BLaER1 treated with 17β-estradiol and CSF1 and Interleukin-3, amounts not matched to agents 10 nM and 100 nM (cell line): ENCODE data around the gene PCDH9.

Source experiments
- H3K27ac ChIP-seq, 11 experiments: shearing (Covaris generic); formaldehyde crosslinking; 2 replicates each; pipeline ENCODE4 v1.8.1; 2022
- H3K27me3 ChIP-seq, 11 experiments: shearing (Covaris generic); formaldehyde crosslinking; 2 replicates each; pipeline ENCODE4 v1.8.1; 2022
- H3K36me3 ChIP-seq, 11 experiments: shearing (Covaris generic); formaldehyde crosslinking; 2 replicates each; pipeline ENCODE4 v1.8.1; 2022
- H3K4me1 ChIP-seq, 10 experiments: shearing (Covaris generic); formaldehyde crosslinking; 2 replicates each; pipeline ENCODE4 v1.8.1; 2022
- H3K4me2 ChIP-seq, 11 experiments: shearing (Covaris generic); formaldehyde crosslinking; 2 replicates each; pipeline ENCODE4 v1.8.1; 2022
- H3K4me3 ChIP-seq, 10 experiments: shearing (Covaris generic); formaldehyde crosslinking; 2 replicates each; pipeline ENCODE4 v1.8.1; 2022
- H3K9ac ChIP-seq, 11 experiments: shearing (Covaris generic); formaldehyde crosslinking; 2 replicates each; pipeline ENCODE4 v1.8.1; 2022
- H3K9me3 ChIP-seq, 11 experiments: shearing (Covaris generic); formaldehyde crosslinking; replicated peaks in 1 of 11; 2 replicates each; pipeline ENCODE4 v1.8.1; 2022
- H4K20me1 ChIP-seq, 11 experiments: shearing (Covaris generic); formaldehyde crosslinking; 2 replicates each; pipeline ENCODE4 v1.8.1; 2022
- Cebpa-rat ChIP-seq, 11 experiments: shearing (Covaris generic); IDR thresholded peaks; 2 replicates each; pipeline ENCODE4 v1.8.1; 2022

The PCDH9 gene

DNA sequence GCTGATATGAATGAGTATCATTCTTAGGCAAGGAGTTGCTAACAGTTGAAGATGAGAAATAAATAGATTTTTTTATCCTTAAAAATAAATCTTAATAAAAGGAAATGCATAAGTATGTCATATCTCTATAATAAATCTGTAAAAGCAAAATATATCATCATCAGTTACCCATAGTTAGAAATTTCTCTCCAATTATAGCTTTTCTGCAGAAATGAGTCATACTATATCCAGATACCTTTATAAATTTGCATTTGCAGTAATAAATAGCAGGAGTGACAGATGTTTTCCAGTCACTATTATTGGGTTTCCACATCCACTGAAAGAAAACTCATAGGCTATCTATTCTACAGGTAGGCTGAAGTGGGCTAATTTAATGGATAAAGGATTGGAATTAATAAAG is 829.8 kb downstream of the PCDH9 start:
- Histone ChIP-seq H3K4me2 (no peak overlapping the region), H3K36me3 (no peaks in the 10 kb centered on the region), H4K20me1 (no peaks in the 10 kb centered on the region), H3K27ac (no peak overlapping the region), H3K4me3 (no peak overlapping the region), H3K9me3 (no peaks in the 10 kb centered on the region), H3K9ac (no peak overlapping the region), H3K4me1 (no peaks in the 10 kb centered on the region), H3K27me3 (no peaks in the 10 kb centered on the region)
- no peak for TF ChIP-seq Cebpa-rat (IDR thresholded peaks at IDR 0.05)

DNA sequence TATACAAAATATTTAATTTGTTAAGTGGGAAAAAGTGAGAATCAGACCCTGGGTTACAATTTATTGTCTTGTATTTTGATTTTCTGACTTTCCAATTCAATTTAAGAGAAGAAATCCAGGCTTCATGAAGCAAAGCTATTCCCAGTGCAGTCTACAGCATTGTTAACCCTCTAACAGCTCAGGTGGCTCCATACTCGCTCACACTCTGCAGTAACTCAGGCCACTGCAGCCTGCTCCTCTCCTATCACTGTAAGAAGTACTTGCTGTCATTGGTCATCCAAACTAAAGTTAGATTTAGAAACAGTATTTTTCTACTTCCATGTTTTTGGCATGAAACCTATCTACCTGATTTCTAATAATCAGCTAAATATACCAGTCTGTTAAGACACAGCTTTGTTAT is 830.3 kb downstream of the PCDH9 start:
- no peaks in the 10 kb centered on the region for H3K36me3 ChIP-seq
- no peaks in the 10 kb centered on the region for H3K9me3 ChIP-seq
- no peak overlapping the region for H3K4me2 ChIP-seq
- H3K4me1 ChIP-seq, result no peaks in the 10 kb centered on the region
- no peak for TF ChIP-seq Cebpa-rat (IDR thresholded peaks at IDR 0.05)
- H3K27ac ChIP-seq, result no peak overlapping the region
- no peaks in the 10 kb centered on the region for H3K27me3 ChIP-seq
- no peak overlapping the region for H3K9ac ChIP-seq
- no peak overlapping the region for H3K4me3 ChIP-seq
- no peaks in the 10 kb centered on the region for H4K20me1 ChIP-seq

GRCh38 chr13:66397133-66397532 is 833.0 kb downstream of the PCDH9 start:
- Histone ChIP-seq H3K4me2 (no peak overlapping the region), H3K4me3 (no peak overlapping the region), H3K36me3 (no peaks in the 10 kb centered on the region), H3K9ac (no peak overlapping the region), H4K20me1 (no peaks in the 10 kb centered on the region), H3K4me1 (no peaks in the 10 kb centered on the region), H3K9me3 (no peaks in the 10 kb centered on the region), H3K27ac (no peak overlapping the region), H3K27me3 (no peaks in the 10 kb centered on the region)
- no peak for TF ChIP-seq Cebpa-rat (IDR thresholded peaks at IDR 0.05)

GRCh38 chr13:66391322-66391721 is 838.8 kb downstream of the PCDH9 start:
- no peak overlapping the region for H3K4me2 ChIP-seq
- no peaks in the 10 kb centered on the region for H3K36me3 ChIP-seq
- no peak for TF ChIP-seq Cebpa-rat (IDR thresholded peaks at IDR 0.05)
- H4K20me1 ChIP-seq, result no peaks in the 10 kb centered on the region
- H3K9ac ChIP-seq, result no peak overlapping the region
- H3K4me3 ChIP-seq, result no peak overlapping the region
- H3K27me3 ChIP-seq, result no peaks in the 10 kb centered on the region
- no peaks in the 10 kb centered on the region for H3K4me1 ChIP-seq
- no peak overlapping the region for H3K27ac ChIP-seq
- H3K9me3 ChIP-seq, result no peaks in the 10 kb centered on the region

GRCh38 chr13:66378894-66379293 is 851.2 kb downstream of the PCDH9 start:
- Histone ChIP-seq H3K27ac (no peak overlapping the region), H3K36me3 (no peaks in the 10 kb centered on the region), H3K4me1 (no peaks in the 10 kb centered on the region), H3K4me3 (no peak overlapping the region), H3K4me2 (no peak overlapping the region), H4K20me1 (no peaks in the 10 kb centered on the region), H3K27me3 (no peaks in the 10 kb centered on the region), H3K9ac (no peak overlapping the region), H3K9me3 (no peaks in the 10 kb centered on the region)
- TF ChIP-seq Cebpa-rat (IDR thresholded peaks at IDR 0.05), result no peak

DNA sequence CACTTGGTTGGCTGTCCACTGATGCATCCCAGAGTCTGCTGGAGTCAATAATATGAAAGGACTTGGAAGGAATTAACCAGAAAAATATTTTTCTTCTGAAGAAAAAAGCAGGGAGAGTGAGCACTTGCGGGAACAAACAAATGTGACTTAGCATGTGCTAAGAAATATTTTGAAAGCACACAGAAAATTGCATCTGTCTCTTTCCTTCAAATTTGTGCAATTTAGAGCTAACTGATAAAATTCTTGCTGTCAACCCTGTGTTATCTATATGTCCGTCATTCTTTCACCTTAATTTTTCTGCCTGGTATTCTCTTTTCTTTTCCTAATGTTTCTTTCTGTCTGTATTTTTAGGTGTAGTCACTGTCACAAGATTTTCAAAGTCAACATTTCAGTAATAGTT is 852.6 kb downstream of the PCDH9 start:
- no peaks in the 10 kb centered on the region for H3K9me3 ChIP-seq
- no peaks in the 10 kb centered on the region for H3K27me3 ChIP-seq
- H3K4me2 ChIP-seq, result no peak overlapping the region
- H3K9ac ChIP-seq, result no peak overlapping the region
- H3K36me3 ChIP-seq, result no peaks in the 10 kb centered on the region
- no peaks in the 10 kb centered on the region for H4K20me1 ChIP-seq
- no peak overlapping the region for H3K27ac ChIP-seq
- no peak overlapping the region for H3K4me3 ChIP-seq
- TF ChIP-seq Cebpa-rat (IDR thresholded peaks at IDR 0.05), result no peak
- no peaks in the 10 kb centered on the region for H3K4me1 ChIP-seq

DNA sequence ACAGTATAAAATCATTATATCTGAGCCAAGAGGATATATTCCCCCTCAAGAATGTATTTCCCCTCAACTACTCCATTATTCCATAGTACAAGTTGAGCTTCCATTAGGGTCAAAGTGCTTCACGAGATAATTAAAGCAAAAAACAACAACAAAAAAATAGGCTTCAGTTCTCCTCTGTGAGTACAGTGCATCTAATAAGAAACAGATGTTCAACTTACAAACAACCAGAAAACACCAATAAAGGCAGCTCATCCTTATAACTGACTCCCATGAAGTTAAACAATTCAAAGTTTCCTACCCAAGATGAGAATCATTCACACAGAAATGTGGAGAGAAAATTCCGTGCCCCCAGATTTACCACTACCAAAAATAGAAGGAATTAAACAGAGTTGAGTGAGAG is 854.4 kb downstream of the PCDH9 start:
- no peak overlapping the region for H3K27ac ChIP-seq

DNA sequence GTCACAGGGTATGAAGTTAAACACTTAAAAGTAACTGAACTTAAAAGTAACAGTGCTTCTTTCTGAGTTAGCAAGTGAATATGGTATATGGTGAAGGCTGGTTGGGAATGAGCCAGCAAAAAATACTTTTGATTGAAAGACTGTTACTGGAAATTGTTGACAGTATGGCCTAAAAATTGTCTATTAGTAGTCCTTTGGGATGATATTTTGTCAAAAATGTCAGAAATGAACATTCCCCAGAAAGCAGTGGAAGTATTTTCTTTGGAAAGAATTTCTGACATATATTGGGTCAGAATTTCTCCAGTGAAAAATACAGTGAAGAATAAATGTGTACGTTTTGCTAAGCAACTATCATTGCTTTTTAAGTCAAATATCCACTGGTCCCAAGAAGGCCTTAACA is 860.5 kb downstream of the PCDH9 start:
- Histone ChIP-seq H3K27ac (no peak overlapping the region), H3K4me1 (no peaks in the 10 kb centered on the region), H3K27me3 (no peaks in the 10 kb centered on the region), H3K4me2 (no peak overlapping the region), H3K9me3 (no peaks in the 10 kb centered on the region), H3K9ac (no peak overlapping the region), H3K36me3 (no peaks in the 10 kb centered on the region), H3K4me3 (no peak overlapping the region), H4K20me1 (no peaks in the 10 kb centered on the region)
- no peak for TF ChIP-seq Cebpa-rat (IDR thresholded peaks at IDR 0.05)

More for the DNA sequence above, 854.4 kb downstream of the PCDH9 start:
- Histone ChIP-seq H4K20me1 (no peaks in the 10 kb centered on the region), H3K4me2 (no peak overlapping the region), H3K9me3 (no peaks in the 10 kb centered on the region), H3K9ac (no peak overlapping the region), H3K4me3 (no peak overlapping the region), H3K4me1 (no peaks in the 10 kb centered on the region), H3K36me3 (no peaks in the 10 kb centered on the region), H3K27me3 (no peaks in the 10 kb centered on the region)
- TF ChIP-seq Cebpa-rat (IDR thresholded peaks at IDR 0.05), result no peak

GRCh38 chr13:66367356-66367755 is 862.8 kb downstream of the PCDH9 start:
- H3K27ac ChIP-seq, result no peak overlapping the region
- no peak overlapping the region for H3K4me2 ChIP-seq
- H3K27me3 ChIP-seq, result no peaks in the 10 kb centered on the region
- no peak for TF ChIP-seq Cebpa-rat (IDR thresholded peaks at IDR 0.05)
- H3K9ac ChIP-seq, result no peak overlapping the region
- H3K4me1 ChIP-seq, result no peaks in the 10 kb centered on the region
- H4K20me1 ChIP-seq, result no peaks in the 10 kb centered on the region
- H3K36me3 ChIP-seq, result no peaks in the 10 kb centered on the region
- no peaks in the 10 kb centered on the region for H3K9me3 ChIP-seq
- H3K4me3 ChIP-seq, result no peak overlapping the region

- TF ChIP-seq Cebpa-rat (IDR thresholded peaks at IDR 0.05), result no peak
- no peaks in the 10 kb centered on the region for H3K9me3 ChIP-seq
- H3K4me2 ChIP-seq, result no peak overlapping the region
Measured at GRCh38 chr13:66365101-66365500, 865.0 kb downstream of the PCDH9 start.

DNA sequence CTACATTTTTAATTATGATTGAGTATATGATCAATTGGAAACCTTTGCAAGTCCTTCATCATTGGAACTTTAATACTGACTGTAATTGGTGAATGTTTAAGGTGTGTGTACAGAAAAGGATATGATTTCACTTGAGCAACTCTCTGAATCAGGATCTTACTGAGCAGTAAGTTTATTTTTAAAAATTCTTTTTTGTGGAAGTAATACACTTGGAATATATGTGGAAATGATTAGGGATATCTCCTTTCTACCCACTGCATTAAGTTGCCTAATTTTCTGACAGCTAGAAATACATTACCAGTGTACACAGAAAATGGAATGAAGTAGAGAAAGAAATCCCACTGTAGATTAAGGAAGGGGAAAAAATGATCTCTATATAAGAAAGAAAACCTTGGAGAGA is 865.8 kb downstream of the PCDH9 start:
- H3K36me3 ChIP-seq, result no peaks in the 10 kb centered on the region
- no peaks in the 10 kb centered on the region for H3K4me1 ChIP-seq
- no peaks in the 10 kb centered on the region for H3K27me3 ChIP-seq
- H3K27ac ChIP-seq, result no peak overlapping the region
- no peak overlapping the region for H3K4me2 ChIP-seq
- no peak overlapping the region for H3K4me3 ChIP-seq
- no peaks in the 10 kb centered on the region for H4K20me1 ChIP-seq
- TF ChIP-seq Cebpa-rat (IDR thresholded peaks at IDR 0.05), result no peak
- H3K9ac ChIP-seq, result no peak overlapping the region
- no peaks in the 10 kb centered on the region for H3K9me3 ChIP-seq

More at GRCh38 chr13:66365101-66365500, 865.0 kb downstream of the PCDH9 start:
- H3K27me3 ChIP-seq, result no peaks in the 10 kb centered on the region
- no peaks in the 10 kb centered on the region for H3K4me1 ChIP-seq
- H3K27ac ChIP-seq, result no peak overlapping the region
- H3K36me3 ChIP-seq, result no peaks in the 10 kb centered on the region
- no peak overlapping the region for H3K4me3 ChIP-seq
- no peaks in the 10 kb centered on the region for H4K20me1 ChIP-seq
- H3K9ac ChIP-seq, result no peak overlapping the region
